Epidermal melanocyte (primary cell): ENCODE measurements around the gene NAIF1.
A peak's percentile ranks its signal among the peaks of the same experiment; 100 is the strongest.
"Not testable (repeated sequence)": the region's sequence is repeated elsewhere in the genome, so short reads cannot be mapped to it uniquely, and the experiment has no call there.

Source experiments
- DNase-seq: peaks from one replicate; pipeline ENCODE4 v3.0.0; 2011; ENCODE audit warnings: low spot score; ENCODE audit not compliant: insufficient read length

NAIF1 gene

DNA sequence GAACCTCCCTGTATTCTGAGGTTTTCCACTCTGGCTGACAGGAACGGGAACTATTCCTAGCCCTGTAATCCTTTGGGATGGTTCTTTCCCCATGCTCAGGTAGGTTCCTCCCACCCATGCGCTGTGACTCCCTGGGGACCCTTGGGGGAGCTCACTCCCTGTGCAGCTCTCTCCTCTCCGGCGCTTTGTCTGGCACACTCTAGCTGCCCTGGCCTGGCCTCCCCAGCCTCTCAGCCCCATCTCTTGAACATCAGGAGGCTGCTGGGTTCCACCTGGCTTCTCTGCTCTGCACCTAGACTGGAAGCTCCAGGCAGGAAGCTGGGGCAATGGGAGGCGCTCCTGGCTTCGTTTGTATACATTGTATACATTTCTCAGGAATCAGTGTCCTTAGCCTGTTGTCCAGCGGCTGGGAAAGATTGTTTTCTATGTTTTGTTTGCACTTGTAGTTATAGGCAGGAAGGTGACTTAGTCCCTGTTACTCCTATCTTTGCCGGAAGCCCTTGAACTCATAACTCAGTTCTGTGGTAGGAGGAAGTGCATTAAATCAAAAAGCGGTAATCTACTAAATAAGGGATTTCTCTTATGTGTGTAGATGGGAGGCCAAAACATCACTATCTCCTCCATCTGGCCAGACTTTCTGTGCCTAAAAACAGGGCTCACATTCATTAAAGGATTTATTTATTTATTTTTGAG is 21.3 kb upstream of the NAIF1 start:
- DNase-seq = no peak

DNA sequence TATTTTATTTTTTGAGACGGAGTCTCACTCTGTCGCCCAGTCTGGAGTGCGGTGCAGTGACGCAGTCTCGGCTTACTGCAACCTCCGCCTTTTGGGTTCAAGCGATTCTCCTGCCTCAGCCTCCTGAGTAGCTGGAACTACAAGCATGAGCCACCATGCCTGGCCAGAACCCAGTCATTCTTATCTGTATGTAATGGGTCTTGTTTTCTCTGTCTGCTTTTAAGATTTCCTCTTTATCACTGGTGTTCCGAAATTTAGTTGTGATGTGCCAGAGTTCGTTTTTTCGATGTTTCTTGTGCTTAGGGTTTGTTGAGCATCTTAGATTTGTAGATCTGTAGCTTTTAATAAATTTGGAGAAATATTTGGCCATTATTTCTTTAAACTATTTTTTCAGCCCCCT is 20.1 kb upstream of the NAIF1 start:
- no peak for DNase-seq

- DNase-seq = no peak
These were observed 18.8 kb upstream of the NAIF1 start for GRCh38 chr9:128085943-128086342.

DNA sequence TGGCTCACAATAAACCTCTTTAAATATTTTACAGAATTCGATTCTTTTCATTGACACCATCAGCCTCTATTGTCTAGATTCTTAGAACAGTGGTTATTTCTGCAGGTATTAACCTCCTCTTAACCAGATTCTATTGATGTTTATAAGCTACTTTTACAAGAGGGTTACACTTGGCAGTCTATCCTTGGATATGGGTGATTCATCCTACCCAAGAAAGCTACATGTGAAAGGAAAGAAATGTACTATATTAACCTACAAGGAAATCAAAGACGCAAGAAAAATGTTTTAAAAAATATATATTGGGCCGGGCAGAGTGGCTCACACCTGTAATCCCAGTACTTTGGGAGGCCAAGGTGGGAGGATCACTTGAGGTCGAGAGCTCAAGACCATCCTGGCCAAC is 17.6 kb upstream of the NAIF1 start:
- no peak for DNase-seq

DNA sequence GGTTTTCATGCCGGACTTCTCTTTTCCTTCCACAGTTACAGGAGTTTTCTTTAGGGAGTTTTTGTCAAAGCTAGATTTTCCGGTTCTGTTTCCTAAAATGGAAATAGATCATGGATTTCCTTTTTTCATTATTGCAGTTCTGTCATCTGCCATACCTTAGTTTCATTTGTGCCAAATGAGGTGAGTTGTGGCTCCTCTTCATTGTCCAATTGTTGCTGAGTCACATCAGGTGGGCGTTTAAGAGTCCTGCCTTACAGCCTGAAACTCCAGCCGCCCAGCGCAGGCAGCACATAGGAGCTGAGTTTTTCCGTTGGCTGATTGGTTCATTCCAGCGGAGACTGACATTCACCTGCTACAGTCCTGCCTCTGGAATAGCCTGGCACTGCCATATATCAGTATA is 15.0 kb upstream of the NAIF1 start:
- DNase-seq = no peak

GRCh38 chr9:128081056-128081455 is 13.9 kb upstream of the NAIF1 start:
- DNase-seq = peak; percentile 85

DNA sequence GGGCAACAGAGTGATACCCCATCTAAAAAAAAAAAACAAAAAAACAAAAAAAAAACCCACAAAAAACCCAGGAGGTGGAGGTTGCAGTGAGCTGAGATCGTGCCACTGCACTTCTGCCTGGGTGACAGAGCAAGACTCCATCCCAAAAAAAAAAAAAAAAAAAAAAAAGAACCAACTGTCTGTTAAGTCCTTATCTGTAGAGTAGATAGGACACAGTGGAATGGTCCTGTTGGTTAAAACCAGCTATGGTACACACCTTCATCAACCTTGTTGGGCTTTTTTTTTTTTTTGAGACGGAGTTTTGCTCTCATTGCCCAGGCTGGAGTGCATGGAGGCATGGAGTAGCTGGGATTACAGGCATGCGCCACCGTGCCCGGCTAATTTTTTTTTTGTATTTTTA is 13.1 kb upstream of the NAIF1 start:
- DNase-seq = no peak

DNA sequence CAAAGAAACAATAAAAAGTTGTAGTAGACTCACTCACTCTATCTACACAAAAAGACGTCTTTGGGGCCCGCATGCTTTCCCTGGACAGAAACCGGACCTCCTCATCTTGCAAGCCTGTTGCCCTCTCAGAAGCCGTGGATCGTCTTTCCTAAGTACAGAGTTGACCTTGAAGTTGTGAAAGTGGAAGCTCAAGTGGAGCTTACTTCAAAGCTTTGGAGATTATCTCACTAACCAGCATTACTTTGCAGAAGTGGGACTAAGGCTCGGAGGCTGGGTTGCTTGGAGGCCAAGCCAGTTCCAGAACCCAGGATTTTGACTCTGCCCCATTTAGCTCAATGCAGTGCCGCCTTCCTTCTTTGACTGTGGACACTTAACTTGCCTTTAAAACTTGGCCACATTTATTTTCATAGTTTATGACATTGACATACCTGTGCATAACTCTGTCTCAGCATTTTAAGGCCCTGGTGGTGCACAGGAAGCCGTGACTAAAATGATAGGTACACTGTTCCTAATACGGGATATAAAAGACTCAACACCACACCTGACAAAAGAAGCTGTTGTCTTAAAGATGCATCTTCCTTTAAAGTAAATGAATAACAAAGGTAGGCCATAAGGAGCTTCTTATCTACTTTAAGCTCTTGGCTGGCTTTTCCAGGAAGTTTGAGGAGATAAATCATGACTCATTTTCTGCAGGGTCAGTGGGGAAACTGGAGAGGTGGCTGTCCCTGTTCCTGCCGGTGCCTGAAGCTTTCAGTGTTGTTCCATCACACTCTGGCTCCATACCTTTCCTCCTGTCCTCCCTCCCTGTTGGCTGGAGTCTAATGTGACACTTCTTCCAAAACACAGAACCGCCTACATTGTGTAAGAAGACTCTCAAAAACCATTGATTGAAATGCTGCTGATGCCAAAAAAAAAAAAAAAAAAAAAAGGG is 11.6 kb upstream of the NAIF1 start:
- DNase-seq = no peak

- no peak for DNase-seq
These were observed 10.9 kb upstream of the NAIF1 start for GRCh38 chr9:128077847-128078503.

- no peak for DNase-seq
These were observed 6.2 kb upstream of the NAIF1 start for GRCh38 chr9:128073253-128073886.

GRCh38 chr9:128072144-128073021 is 5.3 kb upstream of the NAIF1 start:
- DNase-seq = peak; percentile 69

- DNase-seq = not testable (repeated sequence)
These were observed 4.4 kb upstream of the NAIF1 start for GRCh38 chr9:128071475-128071874.

GRCh38 chr9:128070874-128071273 is 3.8 kb upstream of the NAIF1 start:
- no peak for DNase-seq

DNA sequence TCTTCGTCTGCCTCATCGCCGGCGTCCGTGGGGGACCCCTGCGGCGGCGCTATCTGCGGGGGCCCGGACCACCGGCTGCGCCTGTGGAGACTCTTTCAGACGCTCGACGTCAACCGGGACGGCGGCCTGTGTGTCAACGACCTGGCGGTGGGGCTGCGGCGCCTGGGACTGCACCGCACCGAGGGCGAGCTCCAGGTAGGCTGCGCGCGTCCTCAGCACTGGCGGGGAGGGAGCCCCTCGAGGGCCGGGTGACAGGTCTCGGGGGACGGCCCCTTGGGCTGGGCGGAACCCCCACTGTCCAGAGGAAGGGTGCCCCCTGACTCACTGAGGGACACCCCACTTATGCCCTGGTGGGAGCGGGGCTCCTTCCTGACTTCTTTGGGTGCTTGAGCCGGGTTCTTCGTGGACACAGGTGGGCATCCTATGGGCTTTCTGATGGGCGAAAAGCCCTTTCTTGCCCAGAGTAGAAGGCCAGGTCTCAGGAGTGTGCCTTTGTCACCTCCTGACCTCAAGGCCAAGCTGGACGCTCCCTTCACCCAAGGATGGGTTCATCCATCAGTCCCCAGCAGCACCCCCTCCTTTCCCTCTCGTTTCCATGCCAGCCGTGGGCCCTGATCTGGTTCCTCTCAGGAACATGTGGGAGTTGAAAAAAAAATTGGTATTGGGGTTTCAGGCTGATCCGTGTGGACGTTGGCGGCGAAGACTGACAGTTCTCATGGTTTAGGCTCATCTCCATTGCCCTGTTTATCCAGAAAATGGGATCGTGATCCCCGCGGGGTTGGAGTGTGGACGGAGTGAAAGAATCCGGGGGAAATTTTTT is 1.5 kb upstream of the NAIF1 start:
- no peak for DNase-seq

DNA sequence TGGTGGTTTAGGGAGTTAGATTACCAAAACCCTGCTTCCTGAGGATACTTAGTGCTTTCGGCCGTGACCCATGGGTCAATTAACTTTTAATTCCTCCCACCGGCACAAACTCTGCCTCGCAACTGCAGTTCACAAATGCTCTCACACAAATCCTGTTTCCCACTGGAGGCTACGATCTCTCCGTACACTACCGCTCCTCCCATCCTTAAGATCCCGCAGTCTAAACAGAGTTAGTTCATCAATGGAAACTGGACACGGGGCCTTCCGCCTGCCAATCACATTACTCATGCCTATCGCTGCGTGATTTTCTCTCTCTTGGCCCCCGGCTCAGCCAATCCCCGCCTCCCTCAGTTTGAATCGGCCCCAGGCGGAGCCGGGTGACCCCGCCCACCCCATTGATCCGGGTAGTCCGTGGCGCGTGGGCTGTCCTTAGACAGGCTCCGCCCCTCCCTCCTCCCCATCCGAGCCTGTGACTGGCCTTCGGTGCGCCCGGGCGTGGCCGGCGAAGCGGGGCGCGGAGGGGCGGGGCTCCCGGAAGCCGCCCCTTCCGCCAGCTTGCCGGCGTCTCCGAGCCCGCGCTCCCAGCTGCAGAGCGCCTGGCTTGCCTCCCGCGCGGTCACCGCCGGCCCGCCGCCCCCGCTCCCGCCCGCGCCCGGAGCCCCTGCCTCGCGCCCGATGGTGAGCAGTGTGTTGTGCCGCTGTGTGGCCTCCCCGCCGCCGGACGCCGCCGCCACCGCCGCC is 695 bp upstream of the NAIF1 start, which contains the start of gene SLC25A25:
TSS of gene SLC25A25 (plus strand) at position 588 of the 741 bp plus-strand sequence. CDS start at position 676, 88 bp downstream.
- DNase-seq = peak; percentile 95

- no peak for DNase-seq
These were observed 1.0 kb downstream of the NAIF1 start for GRCh38 chr9:128065907-128066712.

DNA sequence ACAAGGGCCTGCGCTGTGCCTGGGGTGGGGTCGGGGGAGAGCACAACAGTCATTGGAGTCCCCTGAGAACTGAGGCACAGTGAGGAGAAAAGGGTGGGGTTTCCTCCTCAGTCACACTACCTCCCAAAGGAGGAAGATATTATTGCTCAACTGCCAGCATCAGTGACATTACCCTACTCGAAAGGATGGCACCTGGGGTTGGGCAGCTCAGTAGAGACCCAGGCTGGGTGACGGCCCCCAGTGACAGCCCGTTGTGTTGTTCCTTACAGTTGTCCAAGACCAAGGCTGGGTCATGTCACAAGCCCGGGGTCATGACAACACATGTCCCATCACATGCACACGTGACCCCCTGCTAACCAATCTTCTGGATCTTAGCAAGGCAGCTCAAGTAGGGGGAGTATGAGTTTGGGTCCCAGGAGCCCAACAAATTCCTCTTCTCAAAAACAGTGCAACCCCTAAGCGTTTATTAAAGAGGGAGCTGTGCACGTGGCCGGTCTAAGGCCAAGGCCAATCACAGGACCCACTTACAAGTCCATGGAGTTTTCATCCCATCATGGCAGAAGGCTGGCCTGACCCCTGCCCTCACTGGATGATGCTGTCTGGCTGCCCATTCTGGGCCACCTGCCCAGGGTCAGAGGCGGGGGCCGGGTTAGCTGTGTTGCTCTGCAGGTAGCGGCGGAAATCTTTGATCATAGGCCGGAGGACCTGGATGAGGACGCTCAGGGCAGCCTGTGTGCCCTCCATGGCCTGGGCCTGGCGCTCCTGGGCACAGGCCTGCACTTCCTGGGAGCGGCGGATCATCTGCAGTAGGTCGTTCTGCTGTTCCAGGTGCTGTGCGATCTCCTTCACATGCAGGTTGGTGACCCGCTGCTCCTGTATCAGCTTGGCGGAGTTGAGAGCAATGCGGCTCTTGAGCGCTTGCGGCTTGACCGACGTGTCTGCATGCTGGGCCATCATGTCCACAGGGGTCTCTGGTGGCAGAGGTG is 4.0 kb downstream of the NAIF1 start:
- DNase-seq = no peak
